Sigmoid colon (tissue), 7 donors: ENCODE data around the gene POLRMT. TPM values are rescaled to one million over a fixed set of nuclear protein-coding genes. Genes with fewer than 3 reads are reported as not detected.
"Not testable (repeated sequence)": the region's sequence is repeated elsewhere in the genome, so short reads cannot be mapped to it uniquely, and the experiment has no call there.

Source experiments
- DNase-seq: peaks from one replicate; pipeline ENCODE4 v3.0.0-alpha.2; 2019
- H3K27ac ChIP-seq, 4 donors: fragments of 200-600 bp; sonication (generic); one replicate each; pipeline ENCODE4 v1.5.1; 2016 to 2019; ENCODE audit warnings: mild to moderate bottlenecking in 1 of 4
- H3K27me3 ChIP-seq, 3 donors: fragments of 200-600 bp; sonication (generic); one replicate each; pipeline ENCODE4 v1.5.1; 2019; ENCODE audit warnings: mild to moderate bottlenecking in 1 of 3
- H3K36me3 ChIP-seq, 4 donors: fragments of 200-600 bp; sonication (generic); one replicate each; pipeline ENCODE4 v1.5.1; 2016 to 2019
- H3K4me1 ChIP-seq, 4 donors: fragments of 200-600 bp; sonication (generic); one replicate each; pipeline ENCODE4 v1.5.1; 2017 to 2019
- H3K4me3 ChIP-seq, 4 donors: fragments of 200-600 bp; sonication (generic); one replicate each; pipeline ENCODE4 v1.5.1; 2017 to 2019; ENCODE audit warnings: mild to moderate bottlenecking in 2 of 4, moderate library complexity in 1 of 4
- H3K9me3 ChIP-seq, 4 donors: fragments of 200-600 bp in 3 of 4; sonication (generic) in 3 of 4; one replicate each; pipeline versions ENCODE4 v1.5.1 to v1.6.1; 2013 to 2019
- CTCF ChIP-seq, 4 experiments: fragments of 450-650 bp in 3 of 4; fragments of 200-600 bp in 1 of 4; IDR thresholded peaks; one replicate each; pipeline ENCODE4 v1.5.1; 2016 to 2019; ENCODE audit warnings: antibody characterized with exemption in 4 of 4, mild to moderate bottlenecking in 3 of 4, moderate library complexity in 2 of 4
- EP300 ChIP-seq, 4 donors: sonication (generic); formaldehyde crosslinking; IDR thresholded peaks; one replicate each; pipeline ENCODE4 v1.6.1; 2017; ENCODE audit warnings: antibody characterized with exemption in 4 of 4
- POLR2A ChIP-seq, 2 donors: fragments of 450-650 bp; IDR thresholded peaks; one replicate each; pipeline ENCODE4 v1.6.1; 2016; ENCODE audit warnings: antibody characterized with exemption in 2 of 2, mild to moderate bottlenecking in 2 of 2, moderate library complexity in 2 of 2
- POLR2AphosphoS5 ChIP-seq, 4 donors: sonication (generic); formaldehyde crosslinking; IDR thresholded peaks; one replicate each; pipeline ENCODE4 v1.6.1; 2017; ENCODE audit warnings: antibody characterized with exemption in 4 of 4
- WGBS, 2 donors: extraction: QIAGEN DNeasy Blood & Tissue Kit; methylation state at CpG; one replicate each; pipeline ENCODE4 v1.1.7; 2013; 5-methylcytosine and 5-hydroxymethylcytosine counted together
- intact Hi-C: fragments of 100-400 bp; cut with DNase I; formaldehyde crosslinking; loops from one replicate; pipeline ENCODE4 v1.15.1; 2023
- polyA plus RNA-seq, 3 donors: library from polyadenylated mRNA; stranded (reverse); fragments of 200-250 nt; gene quantifications; one replicate each; pipeline ENCODE4 v1.2.3, GENCODE V29; 2013
- total RNA-seq, 4 donors: library from RNA; depleted of rRNA; stranded (reverse); fragments of >200 nt; gene quantifications; one replicate each; pipeline ENCODE4 v1.1.0, GENCODE V29; 2016
- donor health status: healthy with polysubstance abuse.
- donor health status: Bipolar disorder and iron deficiency.
- donor health status: healthy.

POLRMT gene
- total and polyA plus RNA-seq, 7 donors: 16.8 to 63.0 (median 24.0) TPM

DNA sequence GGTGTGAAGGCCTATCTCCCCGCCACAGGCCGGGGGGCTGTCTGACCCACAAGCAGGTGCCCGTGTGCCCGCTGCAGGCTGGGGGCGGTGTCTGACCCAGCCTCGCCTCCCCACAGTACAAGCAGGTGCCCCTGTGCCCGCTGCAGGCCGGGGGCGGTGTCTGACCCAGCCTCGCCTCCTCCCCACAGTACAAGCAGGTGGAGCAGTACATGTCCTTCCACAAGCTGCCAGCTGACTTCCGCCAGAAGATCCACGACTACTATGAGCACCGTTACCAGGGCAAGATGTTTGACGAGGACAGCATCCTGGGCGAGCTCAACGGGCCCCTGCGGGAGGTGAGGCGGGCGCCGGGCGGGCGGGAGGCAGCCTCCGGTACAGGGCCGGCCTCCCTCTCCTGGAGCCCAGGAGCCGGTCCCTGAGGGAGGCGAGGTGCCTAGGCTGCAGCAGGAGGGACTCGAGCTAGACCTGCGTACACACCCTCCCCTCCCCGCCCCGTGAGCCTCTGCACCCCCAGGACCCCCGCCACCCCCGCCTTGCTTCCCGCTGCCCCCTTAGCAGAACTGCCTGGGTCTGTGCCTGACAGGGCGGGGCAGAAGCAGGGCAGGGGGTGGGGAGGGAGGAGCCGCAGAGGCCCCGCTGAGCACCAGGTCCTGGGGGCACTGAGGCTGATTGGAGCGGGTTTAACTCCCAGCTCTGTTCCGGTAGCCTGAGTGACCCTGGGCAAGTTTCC, 23.1 kb downstream of the POLRMT start:
- TF ChIP-seq POLR2AphosphoS5 (IDR thresholded peaks at IDR 0.05): no peak
- TF ChIP-seq EP300 (IDR thresholded peaks at IDR 0.05): no peak
- no peak for TF ChIP-seq POLR2A (IDR thresholded peaks at IDR 0.05)
- TF ChIP-seq CTCF (IDR thresholded peaks at IDR 0.05): no peak
- H3K9me3 ChIP-seq: no peaks in the 10 kb centered on the region
- no peaks in the 10 kb centered on the region for H3K27me3 ChIP-seq
- peak overlapping the region in 2 of 4 donors; percentile 16 to 23 for H3K4me3 ChIP-seq
- WGBS, 2 donors: 17 to 42% methylated on average over 38 of the region's 38 CpGs
- DNase-seq: no peak
- no peaks in the 10 kb centered on the region for H3K36me3 ChIP-seq
- H3K27ac ChIP-seq: peak overlapping the region in 1 of 4 donors; percentile 32
- peaks cover 0 to 7% (median 0%) of the 10 kb centered on the region in 4 donors for H3K4me1 ChIP-seq
- intact Hi-C loops: no loop called here

DNA sequence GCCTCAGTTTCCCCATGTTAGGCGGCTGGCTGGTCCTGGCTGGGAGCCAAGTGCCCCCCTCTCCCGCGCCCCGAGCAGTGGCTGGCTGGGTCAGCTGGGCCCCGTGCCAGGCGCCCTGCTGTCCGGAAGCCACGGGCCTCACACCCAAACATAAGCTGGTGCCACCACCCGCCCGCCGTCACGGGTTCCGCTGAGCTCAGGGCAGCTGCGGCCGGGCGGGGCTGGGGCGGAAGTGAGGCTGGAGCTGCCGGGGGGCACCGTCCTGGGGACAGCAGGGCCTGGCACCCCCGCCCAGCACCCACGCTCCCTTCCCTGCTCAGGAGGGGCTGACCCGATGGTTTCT, 24.4 kb downstream of the POLRMT start:
- TF ChIP-seq POLR2A (IDR thresholded peaks at IDR 0.05) (no peak), POLR2AphosphoS5 (IDR thresholded peaks at IDR 0.05) (no peak), EP300 (IDR thresholded peaks at IDR 0.05) (no peak), CTCF (IDR thresholded peaks at IDR 0.05) (no peak)
- Histone ChIP-seq H3K36me3 (no peaks in the 10 kb centered on the region), H3K4me3 (no peak overlapping the region), H3K27ac (no peak overlapping the region), H3K4me1 (peaks cover 0 to 7% (median 0%) of the 10 kb centered on the region in 4 donors), H3K27me3 (no peaks in the 10 kb centered on the region), H3K9me3 (no peaks in the 10 kb centered on the region)
- intact Hi-C loops: no loop called here
- no peak for DNase-seq
- WGBS, 2 donors: 13 to 66% methylated on average over 22 of the region's 22 CpGs

DNA sequence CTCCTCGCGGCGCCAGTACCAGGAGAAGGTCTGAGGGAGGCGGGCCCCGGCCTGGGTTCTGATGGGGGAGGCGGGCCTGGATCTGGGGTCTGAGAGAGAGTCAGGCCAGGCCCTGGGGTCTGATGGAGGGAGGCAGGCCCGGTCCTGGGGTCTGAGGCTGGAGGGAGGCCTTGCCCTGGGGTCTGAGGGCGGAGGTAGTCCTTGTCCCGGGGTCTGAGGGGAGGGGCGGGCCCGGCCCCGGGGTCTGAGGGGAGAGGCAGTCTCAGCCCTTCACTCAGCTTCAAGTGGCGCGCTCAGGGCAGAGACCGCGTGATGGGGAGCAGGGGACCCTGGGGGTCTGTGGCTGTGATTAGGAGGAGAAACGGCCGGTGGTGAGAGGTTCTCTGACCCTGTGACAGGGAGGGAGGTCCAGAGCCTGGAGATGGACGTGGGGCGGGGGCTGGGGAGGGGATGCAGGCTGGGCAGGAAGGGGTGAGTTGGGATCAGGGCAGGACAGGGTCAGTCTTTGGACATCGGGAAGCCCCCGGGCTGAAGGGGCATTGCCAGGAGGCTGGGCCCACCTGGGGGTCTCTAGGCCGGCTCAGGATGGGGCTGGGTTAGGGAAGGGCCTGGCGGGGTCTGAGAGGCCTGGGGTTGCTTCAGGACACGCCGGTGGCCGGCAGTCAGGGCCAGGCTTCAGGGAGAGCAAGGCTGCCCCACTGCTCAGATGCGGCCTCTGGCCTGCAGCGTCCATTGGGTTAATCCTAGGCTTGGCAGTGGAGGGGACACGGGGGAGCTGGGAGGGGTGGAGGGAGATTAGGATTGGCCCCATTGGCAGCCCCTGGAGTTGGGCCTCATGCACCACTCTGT, 25.0 kb downstream of the POLRMT start:
- no peak for DNase-seq
- WGBS, 2 donors: 73 to 85% methylated on average over 30 of the region's 30 CpGs
- Histone ChIP-seq H3K4me1 (peaks cover 0 to 7% (median 0%) of the 10 kb centered on the region in 4 donors), H3K27me3 (no peaks in the 10 kb centered on the region), H3K4me3 (no peak overlapping the region), H3K36me3 (no peaks in the 10 kb centered on the region), H3K27ac (no peak overlapping the region), H3K9me3 (no peaks in the 10 kb centered on the region)
- TF ChIP-seq EP300 (IDR thresholded peaks at IDR 0.05): no peak
- TF ChIP-seq POLR2A (IDR thresholded peaks at IDR 0.05): no peak
- TF ChIP-seq POLR2AphosphoS5 (IDR thresholded peaks at IDR 0.05): no peak
- TF ChIP-seq CTCF (IDR thresholded peaks at IDR 0.05): no peak
- intact Hi-C loops: no loop called here

GRCh38 chr19:607301-608154, 25.8 kb downstream of the POLRMT start:
- 80 to 88% methylated on average over 30 of the region's 30 CpGs for WGBS, 2 donors
- H3K4me3 ChIP-seq: no peak overlapping the region
- H3K4me1 ChIP-seq: peaks cover 0 to 7% (median 0%) of the 10 kb centered on the region in 4 donors
- H3K9me3 ChIP-seq: no peaks in the 10 kb centered on the region
- no peak overlapping the region for H3K27ac ChIP-seq
- DNase-seq: no peak
- TF ChIP-seq POLR2A (IDR thresholded peaks at IDR 0.05) (no peak), CTCF (IDR thresholded peaks at IDR 0.05) (no peak), POLR2AphosphoS5 (IDR thresholded peaks at IDR 0.05) (no peak), EP300 (IDR thresholded peaks at IDR 0.05) (no peak)
- no peaks in the 10 kb centered on the region for H3K36me3 ChIP-seq
- intact Hi-C loops: no loop called here
- H3K27me3 ChIP-seq: no peaks in the 10 kb centered on the region

DNA sequence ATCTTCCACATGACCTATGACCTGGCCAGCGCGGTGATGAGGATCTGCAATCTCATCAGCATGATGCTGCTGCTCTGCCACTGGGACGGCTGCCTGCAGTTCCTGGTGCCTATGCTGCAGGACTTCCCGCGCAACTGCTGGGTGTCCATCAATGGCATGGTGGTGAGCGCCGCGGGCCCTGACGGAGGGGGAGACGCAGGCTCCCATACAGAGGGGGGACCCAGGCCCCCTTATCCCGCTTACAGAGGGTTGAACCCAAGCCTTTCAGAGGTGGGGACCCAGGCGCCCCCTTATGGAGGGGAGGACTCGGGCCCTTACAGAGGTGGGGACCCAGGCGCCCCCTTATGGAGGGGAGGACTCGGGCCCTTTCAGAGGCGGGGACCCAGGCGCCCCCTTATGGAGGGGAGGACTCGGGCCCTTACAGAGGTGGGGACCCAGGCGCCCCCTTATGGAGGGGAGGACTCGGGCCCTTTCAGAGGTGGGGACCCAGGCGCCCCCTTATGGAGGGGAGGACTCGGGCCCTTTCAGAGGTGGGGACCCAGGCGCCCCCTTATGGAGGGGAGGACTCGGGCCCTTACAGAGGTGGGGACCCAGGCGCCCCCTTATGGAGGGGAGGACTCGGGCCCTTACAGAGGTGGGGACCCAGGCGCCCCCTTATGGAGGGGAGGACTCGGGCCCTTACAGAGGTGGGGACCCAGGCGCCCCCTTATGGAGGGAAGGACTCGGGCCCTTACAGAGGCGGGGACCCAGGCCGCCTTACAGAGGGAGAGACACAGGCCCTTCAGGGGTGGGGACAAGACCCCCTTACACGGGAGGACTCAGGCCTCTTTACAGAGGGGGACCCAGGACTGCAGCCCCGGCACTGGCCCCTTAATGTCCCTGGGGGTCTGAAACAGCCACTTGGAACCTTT, 28.0 kb downstream of the POLRMT start:
- H3K9me3 ChIP-seq, H3K4me1 ChIP-seq, H3K27me3 ChIP-seq, H3K36me3 ChIP-seq, H3K27ac ChIP-seq, intact Hi-C loops, DNase-seq, H3K4me3 ChIP-seq: not testable (repeated sequence)
- 81 to 84% methylated on average over 26 to 34 of the region's 34 CpGs for WGBS, 2 donors
